Lung (tissue), 12 donors: ENCODE measurements around the gene MAP2K5. TPM values are rescaled to one million over a fixed set of nuclear protein-coding genes. Genes with fewer than 3 reads are reported as not detected.

Experiments used
- ATAC-seq: fragments of 200-7000 bp; cut with Tn5 transposase; one replicate; pipeline ENCODE4 v1.9.1; 2020; ENCODE audit warnings: moderate number of reproducible peaks; ENCODE audit not compliant: insufficient read depth, low FRiP score
- DNase-seq, 3 donors: peaks; one replicate each; pipeline ENCODE4 v3.0.0-alpha.2; 2013 to 2017
- H3K27ac ChIP-seq, 2 donors: one replicate each; pipeline ENCODE4 v1.5.1; 2013; ENCODE audit warnings: mild to moderate bottlenecking in 2 of 2, moderate library complexity in 2 of 2, control low read depth in 1 of 2, inconsistent platforms in 1 of 2, low read depth in 1 of 2, low read length in 1 of 2
- H3K27me3 ChIP-seq, 3 donors: one replicate each; pipeline ENCODE4 v1.5.1; 2013; ENCODE audit warnings: low read length in 2 of 3; ENCODE audit not compliant: control insufficient read depth in 3 of 3, insufficient read depth in 3 of 3
- H3K36me3 ChIP-seq, 4 donors: one replicate each; pipeline ENCODE4 v1.5.1; 2013; ENCODE audit warnings: low read length in 4 of 4, mild to moderate bottlenecking in 1 of 4, moderate library complexity in 1 of 4; ENCODE audit not compliant: control insufficient read depth in 4 of 4, insufficient read depth in 4 of 4
- H3K4me1 ChIP-seq, 5 donors: one replicate each; pipeline ENCODE4 v1.5.1; 2013; ENCODE audit warnings: low read length in 5 of 5, mild to moderate bottlenecking in 2 of 5, moderate library complexity in 1 of 5; ENCODE audit not compliant: control insufficient read depth in 5 of 5, insufficient read depth in 5 of 5
- H3K4me3 ChIP-seq: one replicate; pipeline ENCODE4 v1.5.1; 2013; ENCODE audit warnings: mild to moderate bottlenecking, control low read depth, moderate library complexity
- H3K9ac ChIP-seq, 2 donors: one replicate each; pipeline ENCODE4 v1.5.1; 2013; ENCODE audit warnings: low read length in 2 of 2, control low read depth in 1 of 2; ENCODE audit not compliant: insufficient read depth in 1 of 2
- H3K9me3 ChIP-seq, 4 donors: one replicate each; pipeline ENCODE4 v1.5.1; 2013; ENCODE audit warnings: low read length in 3 of 4, mild to moderate bottlenecking in 1 of 4, moderate library complexity in 1 of 4; ENCODE audit not compliant: control insufficient read depth in 4 of 4, insufficient read depth in 3 of 4
- CTCF ChIP-seq: IDR thresholded peaks from 2 replicates; pipeline ENCODE4 v1.5.1; 2012; ENCODE audit warnings: mild to moderate bottlenecking; ENCODE audit errors: control extremely low read depth, extremely low read depth
- WGBS, 2 donors: extraction: QIAGEN DNeasy Blood & Tissue Kit; methylation state at CpG; one replicate each; pipeline ENCODE4 v1.1.7; 2013; 5-methylcytosine and 5-hydroxymethylcytosine counted together
- polyA plus RNA-seq, 2 donors: library from polyadenylated mRNA; stranded (reverse); fragments of 200-250 nt; gene quantifications; one replicate each; pipeline ENCODE4 v1.2.1, GENCODE V29; 2013
- total RNA-seq, 2 donors: library from RNA; depleted of rRNA in 1 of 2; stranded (reverse); fragments of >200 nt in 1 of 2; gene quantifications; one replicate each; pipeline ENCODE4 v1.2.1, GENCODE V29; 2014 to 2021
- donor health status: control.
- donor health status: control.
- donor health status: Bipolar disorder and iron deficiency.
- donor health status: healthy.
- donor health status: DM: yes; HTN: yes; CAD: no.

The MAP2K5 gene
- total and polyA plus RNA-seq, 4 donors = 6.3 to 19.1 (median 12.4) TPM

- WGBS, 2 donors = 94 to 96% methylated on average over 3 of the region's 3 CpGs
- no peaks in the 10 kb centered on the region for H3K9me3 ChIP-seq
- DNase-seq (no peak), ATAC-seq (no peak)
- no peak overlapping the region for H3K4me3 ChIP-seq
- no peak overlapping the region for H3K27ac ChIP-seq
- no peaks in the 10 kb centered on the region for H3K4me1 ChIP-seq
- no peak overlapping the region for H3K9ac ChIP-seq
- H3K36me3 ChIP-seq = peaks cover 0 to under 1% (median 0%) of the 10 kb centered on the region in 4 donors
- TF ChIP-seq CTCF = no peak
- H3K27me3 ChIP-seq = no peaks in the 10 kb centered on the region
Observed at GRCh38 chr15:67692573-67692972, 150.1 kb downstream of the MAP2K5 start.

- no peak for TF ChIP-seq CTCF
- Histone ChIP-seq H3K9me3 (peaks cover 0 to 4% (median 0%) of the 10 kb centered on the region in 4 donors), H3K27me3 (no peaks in the 10 kb centered on the region), H3K4me3 (no peak overlapping the region), H3K27ac (no peak overlapping the region), H3K4me1 (no peaks in the 10 kb centered on the region), H3K36me3 (peaks cover 0 to 6% (median under 1%) of the 10 kb centered on the region in 4 donors), H3K9ac (no peak overlapping the region)
- ATAC-seq (no peak), DNase-seq (no peak)
- WGBS, 2 donors = 98 to 100% methylated on average over 1 of the region's 1 CpG
Observed at GRCh38 chr15:67696087-67696486, 153.6 kb downstream of the MAP2K5 start.

- no peak for DNase-seq
- H3K27ac ChIP-seq = no peak overlapping the region
- peaks cover 0 to 11% (median 3%) of the 10 kb centered on the region in 4 donors for H3K36me3 ChIP-seq
- no peak overlapping the region for H3K4me3 ChIP-seq
- 97 to 100% methylated on average over 2 of the region's 2 CpGs for WGBS, 2 donors
- H3K27me3 ChIP-seq = no peaks in the 10 kb centered on the region
- H3K9me3 ChIP-seq = peaks cover 0 to 4% (median 0%) of the 10 kb centered on the region in 4 donors
- TF ChIP-seq CTCF = no peak
- H3K9ac ChIP-seq = no peak overlapping the region
- H3K4me1 ChIP-seq = no peaks in the 10 kb centered on the region
- ATAC-seq = no peak
Observed at GRCh38 chr15:67700023-67700422, 157.5 kb downstream of the MAP2K5 start.

GRCh38 chr15:67701669-67702068 is 159.2 kb downstream of the MAP2K5 start:
- DNase-seq (no peak), ATAC-seq (no peak)
- Histone ChIP-seq H3K27ac (no peak overlapping the region), H3K27me3 (no peaks in the 10 kb centered on the region), H3K4me1 (no peaks in the 10 kb centered on the region), H3K9ac (no peak overlapping the region), H3K36me3 (peaks cover 0 to 14% (median 3%) of the 10 kb centered on the region in 4 donors), H3K4me3 (no peak overlapping the region), H3K9me3 (peaks cover 0 to 4% (median 0%) of the 10 kb centered on the region in 4 donors)
- TF ChIP-seq CTCF = no peak
- 94 to 96% methylated on average over 2 of the region's 2 CpGs for WGBS, 2 donors
